Measurements from ENCODE around the gene TCF7L1.

The TCF7L1 gene

GRCh38 chr2:85247610-85248009, 114.4 kb downstream of the TCF7L1 start:
- Histone ChIP-seq H3K9me3 (replicated peaks; ENCODE audit: low read length) (no peaks in the 10 kb centered on the region), H3K9ac (ENCODE audit: low read depth, low read length) (no peak overlapping the region), H3K4me2 (ENCODE audit: low read length) (no peak overlapping the region), H3K4me1 (ENCODE audit: control insufficient read depth, insufficient read depth, low read length) (peaks cover 43% of the 10 kb centered on the region), H3K27me3 (ENCODE audit: control insufficient read depth, insufficient read depth, low read length) (no peaks in the 10 kb centered on the region), H3K36me3 (ENCODE audit: insufficient read depth, low read length) (no peaks in the 10 kb centered on the region), H3K4me3 (ENCODE audit: low read length) (no peak overlapping the region)

GRCh38 chr2:85248773-85249509, 115.7 kb downstream of the TCF7L1 start:
- Histone ChIP-seq H3K27me3 (ENCODE audit: control insufficient read depth, insufficient read depth, low read length) (no peaks in the 10 kb centered on the region), H3K36me3 (ENCODE audit: insufficient read depth, low read length) (no peaks in the 10 kb centered on the region), H3K4me1 (ENCODE audit: control insufficient read depth, insufficient read depth, low read length) (peaks cover 43% of the 10 kb centered on the region), H3K4me3 (ENCODE audit: low read length) (peak overlapping the region; percentile 17), H3K9me3 (replicated peaks; ENCODE audit: low read length) (no peaks in the 10 kb centered on the region), H3K4me2 (ENCODE audit: low read length) (peak overlapping the region; percentile 68), H3K9ac (ENCODE audit: low read depth, low read length) (peak overlapping the region; percentile 60)

- no peaks in the 10 kb centered on the region for H3K9me3 ChIP-seq (replicated peaks; ENCODE audit: low read length)
- peak overlapping the region; percentile 60 for H3K9ac ChIP-seq (ENCODE audit: low read depth, low read length)
- no peak overlapping the region for H3K4me3 ChIP-seq (ENCODE audit: low read length)
- no peak overlapping the region for H3K4me2 ChIP-seq (ENCODE audit: low read length)
- H3K27me3 ChIP-seq (ENCODE audit: control insufficient read depth, insufficient read depth, low read length): no peaks in the 10 kb centered on the region
- no peaks in the 10 kb centered on the region for H3K36me3 ChIP-seq (ENCODE audit: insufficient read depth, low read length)
- peaks cover 43% of the 10 kb centered on the region for H3K4me1 ChIP-seq (ENCODE audit: control insufficient read depth, insufficient read depth, low read length)
Observed at GRCh38 chr2:85250045-85250444, 116.9 kb downstream of the TCF7L1 start.

- Histone ChIP-seq H3K9me3 (replicated peaks; ENCODE audit: low read length) (no peaks in the 10 kb centered on the region), H3K4me1 (ENCODE audit: control insufficient read depth, insufficient read depth, low read length) (peaks cover 49% of the 10 kb centered on the region), H3K36me3 (ENCODE audit: insufficient read depth, low read length) (no peaks in the 10 kb centered on the region), H3K27me3 (ENCODE audit: control insufficient read depth, insufficient read depth, low read length) (no peaks in the 10 kb centered on the region), H3K4me3 (ENCODE audit: low read length) (no peak overlapping the region), H3K4me2 (ENCODE audit: low read length) (no peak overlapping the region), H3K9ac (ENCODE audit: low read depth, low read length) (no peak overlapping the region)
Observed at GRCh38 chr2:85251070-85251616, 118.0 kb downstream of the TCF7L1 start.

GRCh38 chr2:85253890-85254289, 120.7 kb downstream of the TCF7L1 start:
- H3K4me1 ChIP-seq (ENCODE audit: control insufficient read depth, insufficient read depth, low read length): peaks cover 45% of the 10 kb centered on the region
- H3K9me3 ChIP-seq (replicated peaks; ENCODE audit: low read length): no peaks in the 10 kb centered on the region
- no peak overlapping the region for H3K4me2 ChIP-seq (ENCODE audit: low read length)
- H3K36me3 ChIP-seq (ENCODE audit: insufficient read depth, low read length): no peaks in the 10 kb centered on the region
- H3K9ac ChIP-seq (ENCODE audit: low read depth, low read length): no peak overlapping the region
- no peak overlapping the region for H3K4me3 ChIP-seq (ENCODE audit: low read length)
- no peaks in the 10 kb centered on the region for H3K27me3 ChIP-seq (ENCODE audit: control insufficient read depth, insufficient read depth, low read length)

- no peaks in the 10 kb centered on the region for H3K36me3 ChIP-seq (ENCODE audit: insufficient read depth, low read length)
- H3K4me2 ChIP-seq (ENCODE audit: low read length): no peak overlapping the region
- H3K4me3 ChIP-seq (ENCODE audit: low read length): no peak overlapping the region
- peaks cover 37% of the 10 kb centered on the region for H3K4me1 ChIP-seq (ENCODE audit: control insufficient read depth, insufficient read depth, low read length)
- H3K9me3 ChIP-seq (replicated peaks; ENCODE audit: low read length): no peaks in the 10 kb centered on the region
- no peak overlapping the region for H3K9ac ChIP-seq (ENCODE audit: low read depth, low read length)
- no peaks in the 10 kb centered on the region for H3K27me3 ChIP-seq (ENCODE audit: control insufficient read depth, insufficient read depth, low read length)
Observed at GRCh38 chr2:85254540-85255300, 121.5 kb downstream of the TCF7L1 start.

- no peaks in the 10 kb centered on the region for H3K27me3 ChIP-seq (ENCODE audit: control insufficient read depth, insufficient read depth, low read length)
- peak overlapping the region; percentile 69 for H3K4me2 ChIP-seq (ENCODE audit: low read length)
- H3K36me3 ChIP-seq (ENCODE audit: insufficient read depth, low read length): no peaks in the 10 kb centered on the region
- H3K9me3 ChIP-seq (replicated peaks; ENCODE audit: low read length): no peaks in the 10 kb centered on the region
- no peak overlapping the region for H3K4me3 ChIP-seq (ENCODE audit: low read length)
- H3K4me1 ChIP-seq (ENCODE audit: control insufficient read depth, insufficient read depth, low read length): peaks cover 35% of the 10 kb centered on the region
- H3K9ac ChIP-seq (ENCODE audit: low read depth, low read length): peak overlapping the region; percentile 57
Observed at GRCh38 chr2:85255456-85255812, 122.2 kb downstream of the TCF7L1 start.

- peak overlapping the region; percentile 69 for H3K4me2 ChIP-seq (ENCODE audit: low read length)
- H3K4me1 ChIP-seq (ENCODE audit: control insufficient read depth, insufficient read depth, low read length): peaks cover 31% of the 10 kb centered on the region
- H3K36me3 ChIP-seq (ENCODE audit: insufficient read depth, low read length): no peaks in the 10 kb centered on the region
- peak overlapping the region; percentile 57 for H3K9ac ChIP-seq (ENCODE audit: low read depth, low read length)
- H3K9me3 ChIP-seq (replicated peaks; ENCODE audit: low read length): no peaks in the 10 kb centered on the region
- no peaks in the 10 kb centered on the region for H3K27me3 ChIP-seq (ENCODE audit: control insufficient read depth, insufficient read depth, low read length)
- peak overlapping the region; percentile 53 for H3K4me3 ChIP-seq (ENCODE audit: low read length)
Observed at GRCh38 chr2:85255813-85256594, 122.8 kb downstream of the TCF7L1 start.

GRCh38 chr2:85257359-85257969, 124.3 kb downstream of the TCF7L1 start:
- Histone ChIP-seq H3K4me2 (ENCODE audit: low read length) (peak overlapping the region; percentile 13), H3K4me3 (ENCODE audit: low read length) (peak overlapping the region; percentile 16), H3K9ac (ENCODE audit: low read depth, low read length) (peak overlapping the region; percentile 38), H3K36me3 (ENCODE audit: insufficient read depth, low read length) (no peaks in the 10 kb centered on the region), H3K27me3 (ENCODE audit: control insufficient read depth, insufficient read depth, low read length) (no peaks in the 10 kb centered on the region), H3K9me3 (replicated peaks; ENCODE audit: low read length) (no peaks in the 10 kb centered on the region), H3K4me1 (ENCODE audit: control insufficient read depth, insufficient read depth, low read length) (peaks cover 29% of the 10 kb centered on the region)

GRCh38 chr2:85257970-85258605, 124.9 kb downstream of the TCF7L1 start:
- H3K36me3 ChIP-seq (ENCODE audit: insufficient read depth, low read length): no peaks in the 10 kb centered on the region
- H3K4me1 ChIP-seq (ENCODE audit: control insufficient read depth, insufficient read depth, low read length): peaks cover 29% of the 10 kb centered on the region
- H3K9ac ChIP-seq (ENCODE audit: low read depth, low read length): peak overlapping the region; percentile 38
- no peaks in the 10 kb centered on the region for H3K27me3 ChIP-seq (ENCODE audit: control insufficient read depth, insufficient read depth, low read length)
- peak overlapping the region; percentile 16 for H3K4me3 ChIP-seq (ENCODE audit: low read length)
- peak overlapping the region; percentile 13 for H3K4me2 ChIP-seq (ENCODE audit: low read length)
- no peaks in the 10 kb centered on the region for H3K9me3 ChIP-seq (replicated peaks; ENCODE audit: low read length)

All from skeletal muscle satellite cell (primary cell).